Duodenal mucosa (tissue), 2 donors: ENCODE measurements around the gene SLFN5.
"Not testable (repeated sequence)": the region's sequence is repeated elsewhere in the genome, so short reads cannot be mapped to it uniquely, and the experiment has no call there.

ENCODE experiments used
- H3K27ac ChIP-seq: one replicate; pipeline ENCODE4 v1.7.0; 2013; ENCODE audit warnings: low read depth, low read length
- H3K27me3 ChIP-seq, 2 donors: one replicate each; pipeline ENCODE4 v1.7.0; 2013; ENCODE audit warnings: low read length in 2 of 2, control low read depth in 1 of 2; ENCODE audit not compliant: insufficient read depth in 2 of 2, control insufficient read depth in 1 of 2
- H3K36me3 ChIP-seq, 2 donors: one replicate each; pipeline ENCODE4 v1.7.0; 2013; ENCODE audit warnings: low read length in 2 of 2, control low read depth in 1 of 2; ENCODE audit not compliant: insufficient read depth in 2 of 2, control insufficient read depth in 1 of 2
- H3K4me1 ChIP-seq, 2 donors: one replicate each; pipeline ENCODE4 v1.7.0; 2013; ENCODE audit warnings: low read length in 2 of 2, control low read depth in 1 of 2; ENCODE audit not compliant: insufficient read depth in 2 of 2, control insufficient read depth in 1 of 2
- H3K4me3 ChIP-seq, 2 donors: one replicate each; pipeline ENCODE4 v1.7.0; 2013; ENCODE audit warnings: low read length in 2 of 2, low read depth in 1 of 2
- H3K9ac ChIP-seq, 2 donors: one replicate each; pipeline ENCODE4 v1.7.0; 2013; ENCODE audit warnings: low read length in 2 of 2, low read depth in 1 of 2
- H3K9me3 ChIP-seq, 2 donors: one replicate each; pipeline ENCODE4 v1.7.0; 2013; ENCODE audit warnings: low read length in 2 of 2, control low read depth in 1 of 2; ENCODE audit not compliant: control insufficient read depth in 1 of 2

Gene SLFN5

DNA sequence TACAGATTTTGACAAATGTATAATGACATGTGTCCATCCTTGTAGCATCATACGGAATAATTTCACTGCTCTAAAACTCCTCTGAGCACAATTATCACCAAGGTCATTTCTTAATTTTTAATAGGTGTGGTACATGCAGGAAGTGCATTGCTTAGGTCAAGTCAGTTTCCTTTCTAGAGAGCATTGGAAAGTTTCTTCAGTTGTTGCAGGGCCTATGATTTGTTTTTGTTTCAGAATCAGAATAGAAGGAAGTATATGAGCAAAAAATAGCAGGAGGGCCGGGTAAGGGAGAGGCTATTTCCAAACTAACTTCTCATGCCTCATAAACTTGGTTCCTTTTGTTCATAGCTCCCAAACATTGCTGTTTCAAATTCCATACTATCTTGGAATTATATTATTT is 24.0 kb upstream of the SLFN5 start:
- Histone ChIP-seq H3K36me3 (no peaks in the 10 kb centered on the region), H3K27ac (no peak overlapping the region), H3K27me3 (peaks cover 0 to 1% of the 10 kb centered on the region in 2 donors), H3K9ac (no peak overlapping the region), H3K4me3 (no peak overlapping the region), H3K9me3 (peaks cover 0 to 4% of the 10 kb centered on the region in 2 donors), H3K4me1 (no peaks in the 10 kb centered on the region)

DNA sequence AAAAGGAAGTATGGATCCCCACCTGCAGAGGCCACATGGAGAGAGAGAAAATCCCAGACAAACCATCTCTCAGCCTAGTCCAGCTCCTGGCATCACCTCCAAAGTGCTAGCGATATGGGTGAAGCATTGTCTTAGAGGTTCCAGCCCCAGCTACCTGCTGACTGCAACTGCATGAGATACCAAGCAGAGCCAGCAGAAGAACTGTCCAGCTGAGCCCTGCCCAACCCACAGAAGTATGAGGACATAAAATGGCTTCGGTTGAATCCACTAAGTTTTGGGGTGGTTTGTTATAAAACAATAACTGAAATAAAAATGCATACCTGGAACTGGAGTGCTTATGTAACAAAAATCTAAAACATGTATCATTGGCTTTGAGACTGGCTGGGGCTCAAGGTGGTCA is 20.4 kb upstream of the SLFN5 start:
- Histone ChIP-seq H3K27ac (no peak overlapping the region), H3K9me3 (peaks cover 0 to 4% of the 10 kb centered on the region in 2 donors), H3K4me1 (no peaks in the 10 kb centered on the region), H3K9ac (no peak overlapping the region), H3K27me3 (no peaks in the 10 kb centered on the region), H3K36me3 (no peaks in the 10 kb centered on the region), H3K4me3 (no peak overlapping the region)

DNA sequence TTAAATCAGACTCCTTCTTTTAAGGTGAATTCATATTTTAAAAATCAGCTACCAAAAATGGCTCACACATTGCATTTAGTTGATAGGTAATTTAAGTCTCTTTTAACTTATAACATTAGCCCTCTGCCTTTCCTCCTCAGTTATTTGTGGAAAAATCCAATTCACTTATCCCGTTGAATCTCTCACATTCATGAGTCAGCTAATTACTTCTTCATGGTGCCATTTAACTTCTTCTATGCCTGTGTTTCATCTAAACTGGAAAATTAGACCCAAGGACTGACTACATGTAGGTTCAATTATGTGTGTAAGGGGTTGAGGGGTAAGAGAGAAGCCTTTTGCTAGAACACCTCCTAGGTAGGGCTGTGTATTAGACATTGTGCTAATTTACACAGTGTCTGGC is 18.4 kb upstream of the SLFN5 start:
- no peaks in the 10 kb centered on the region for H3K4me1 ChIP-seq
- H3K9ac ChIP-seq: no peak overlapping the region
- peaks cover 0 to 4% of the 10 kb centered on the region in 2 donors for H3K9me3 ChIP-seq
- no peaks in the 10 kb centered on the region for H3K27me3 ChIP-seq
- no peak overlapping the region for H3K27ac ChIP-seq
- no peaks in the 10 kb centered on the region for H3K36me3 ChIP-seq
- H3K4me3 ChIP-seq: no peak overlapping the region

DNA sequence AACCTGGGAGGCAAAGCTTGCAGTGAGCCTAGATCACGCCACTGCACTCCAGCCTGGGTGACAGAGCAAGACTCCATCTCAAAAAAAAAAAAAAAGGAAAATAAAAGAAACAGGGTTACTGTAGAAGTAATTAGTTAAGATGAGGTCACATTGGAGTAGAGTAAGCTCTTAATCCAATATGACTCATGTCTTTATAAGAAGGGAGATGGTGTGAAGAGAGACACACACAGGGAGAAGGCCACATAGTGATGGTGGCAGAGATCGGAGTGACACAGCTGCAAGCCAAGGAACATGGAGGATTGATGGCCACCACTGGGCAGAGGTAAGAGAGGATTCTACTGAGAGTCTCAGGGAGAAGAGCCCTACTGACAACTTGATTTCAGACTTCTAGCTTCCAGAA is 15.3 kb upstream of the SLFN5 start:
- no peaks in the 10 kb centered on the region for H3K4me1 ChIP-seq
- no peak overlapping the region for H3K4me3 ChIP-seq
- H3K36me3 ChIP-seq: no peaks in the 10 kb centered on the region
- H3K27ac ChIP-seq: no peak overlapping the region
- H3K9me3 ChIP-seq: peaks cover 0 to under 1% of the 10 kb centered on the region in 2 donors
- H3K27me3 ChIP-seq: no peaks in the 10 kb centered on the region
- no peak overlapping the region for H3K9ac ChIP-seq

DNA sequence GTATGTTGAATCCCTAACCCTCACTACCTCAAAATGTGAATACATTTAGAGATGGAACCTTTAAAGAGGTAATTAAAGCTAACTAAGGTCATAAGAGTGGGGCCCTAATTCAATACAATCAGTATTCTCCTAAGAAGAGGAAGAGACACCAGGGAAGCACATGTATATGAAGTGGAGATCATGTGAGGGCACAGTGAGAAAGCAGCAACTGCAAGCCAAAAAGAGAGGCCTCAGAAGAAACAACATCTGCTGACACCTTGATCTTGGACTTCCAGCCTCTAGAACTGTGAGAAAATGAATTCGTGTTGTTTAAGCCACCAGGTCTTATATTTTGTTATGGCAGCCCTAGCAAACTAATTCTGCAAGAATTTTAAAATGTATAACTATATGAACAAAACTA is 13.2 kb upstream of the SLFN5 start:
- no peak overlapping the region for H3K9ac ChIP-seq
- H3K4me3 ChIP-seq: no peak overlapping the region
- no peaks in the 10 kb centered on the region for H3K27me3 ChIP-seq
- H3K9me3 ChIP-seq: no peaks in the 10 kb centered on the region
- no peaks in the 10 kb centered on the region for H3K36me3 ChIP-seq
- no peak overlapping the region for H3K27ac ChIP-seq
- no peaks in the 10 kb centered on the region for H3K4me1 ChIP-seq

DNA sequence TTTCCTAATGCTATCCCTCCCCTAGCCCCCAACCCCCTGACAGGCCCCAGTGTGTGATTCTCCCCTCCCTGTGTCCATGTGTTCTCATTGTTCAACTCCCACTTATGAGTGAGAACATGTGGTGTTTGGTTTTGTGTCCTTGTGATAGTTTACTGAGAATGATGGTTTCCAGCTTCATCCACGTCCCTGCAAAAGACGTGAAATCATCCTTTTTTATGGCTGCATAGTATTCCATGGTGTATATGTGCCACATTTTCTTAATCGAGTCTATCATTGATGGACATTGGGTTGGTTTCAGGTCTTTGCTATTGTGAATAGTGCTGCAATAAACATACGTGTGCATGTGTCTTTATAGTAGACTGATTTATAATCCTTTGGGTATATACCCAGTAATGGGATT is 8.6 kb upstream of the SLFN5 start:
- H3K27me3 ChIP-seq, H3K4me1 ChIP-seq, H3K27ac ChIP-seq, H3K9ac ChIP-seq, H3K9me3 ChIP-seq, H3K4me3 ChIP-seq, H3K36me3 ChIP-seq: not testable (repeated sequence)

DNA sequence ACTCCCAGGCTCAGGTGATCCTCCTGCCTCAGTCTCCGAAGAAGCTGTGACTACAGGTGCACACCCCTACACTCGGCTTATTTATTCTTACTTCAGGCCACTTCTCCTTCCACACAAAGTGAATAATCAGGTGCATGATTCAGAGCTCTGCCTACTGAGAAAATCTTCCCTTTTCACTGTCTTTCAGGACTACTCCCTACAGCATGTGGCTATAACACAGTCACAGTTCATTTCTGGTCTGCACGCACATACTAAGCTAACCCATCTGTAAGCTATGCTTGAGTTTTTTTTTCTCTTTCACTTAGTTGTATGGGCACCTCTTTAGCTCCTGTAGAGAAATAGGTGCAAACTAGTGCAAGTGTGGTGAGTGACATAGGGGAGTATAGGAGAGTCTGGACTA is 7.6 kb upstream of the SLFN5 start:
- Histone ChIP-seq H3K27me3 (no peaks in the 10 kb centered on the region), H3K4me1 (no peaks in the 10 kb centered on the region), H3K27ac (no peak overlapping the region), H3K36me3 (no peaks in the 10 kb centered on the region), H3K9me3 (no peaks in the 10 kb centered on the region), H3K4me3 (no peak overlapping the region), H3K9ac (no peak overlapping the region)

DNA sequence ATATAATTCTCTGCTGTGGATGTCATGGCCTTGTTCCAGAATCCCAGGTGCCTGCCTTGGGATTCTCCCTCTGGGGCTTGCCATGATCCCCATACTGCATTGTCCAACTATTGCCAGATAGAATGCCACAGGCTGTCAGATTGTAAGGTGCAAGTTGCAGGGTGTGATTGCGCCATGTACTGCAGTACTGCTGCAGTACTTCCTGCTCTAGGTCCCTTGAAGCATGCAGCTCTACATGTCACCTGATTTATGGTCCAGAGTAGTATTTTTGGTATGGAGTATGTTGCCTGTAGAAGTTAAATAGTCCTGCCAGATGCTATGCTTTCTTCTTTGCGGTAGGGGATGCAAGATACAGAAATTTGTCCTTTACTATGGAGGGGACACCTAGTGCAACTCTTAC is 7.0 kb upstream of the SLFN5 start:
- no peaks in the 10 kb centered on the region for H3K27me3 ChIP-seq
- H3K36me3 ChIP-seq: no peaks in the 10 kb centered on the region
- H3K4me3 ChIP-seq: no peak overlapping the region

DNA sequence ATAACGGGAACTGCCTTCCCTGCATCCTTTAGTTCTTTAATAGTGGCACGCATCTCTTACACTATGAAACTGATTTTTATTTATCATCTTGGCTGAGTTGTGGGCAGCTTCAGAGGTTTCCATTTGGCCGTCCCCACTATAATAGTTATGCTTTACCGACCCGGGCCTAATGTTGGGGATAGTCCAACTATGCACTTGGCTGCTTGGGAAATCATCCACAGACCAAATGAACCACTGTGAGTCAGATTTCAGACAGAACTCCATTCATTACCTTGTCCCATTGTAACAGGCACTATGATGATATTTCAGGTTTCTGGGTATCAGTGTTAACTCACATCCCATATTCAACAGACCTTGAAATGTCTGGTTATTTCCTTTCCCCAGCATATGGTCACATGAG is 6.1 kb upstream of the SLFN5 start:
- Histone ChIP-seq H3K4me1 (peaks cover 0 to 3% of the 10 kb centered on the region in 2 donors), H3K36me3 (no peaks in the 10 kb centered on the region), H3K27ac (no peak overlapping the region), H3K9ac (no peak overlapping the region), H3K27me3 (no peaks in the 10 kb centered on the region), H3K4me3 (no peak overlapping the region), H3K9me3 (no peaks in the 10 kb centered on the region)

More for the DNA sequence above, 7.0 kb upstream of the SLFN5 start:
- no peaks in the 10 kb centered on the region for H3K4me1 ChIP-seq
- H3K9me3 ChIP-seq: no peaks in the 10 kb centered on the region
- H3K27ac ChIP-seq: no peak overlapping the region
- H3K9ac ChIP-seq: no peak overlapping the region

DNA sequence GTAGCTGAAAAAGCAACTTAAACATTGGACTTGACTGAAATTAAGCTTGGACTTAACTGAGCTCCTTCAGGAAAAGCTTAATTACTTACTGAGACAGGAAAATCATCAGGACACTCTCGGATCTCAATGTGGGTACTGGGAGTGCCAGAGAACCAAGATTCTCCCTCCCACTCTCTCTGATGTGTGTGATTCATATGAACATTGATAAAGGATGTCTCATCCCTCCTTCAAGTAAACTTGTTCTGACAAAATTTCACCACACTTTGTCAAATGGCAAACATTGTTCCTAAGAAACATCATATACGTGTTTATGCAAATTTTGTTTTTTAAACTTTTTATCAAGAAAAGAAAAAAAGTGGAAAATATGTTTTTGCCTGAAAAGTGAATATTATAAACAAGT is 4.1 kb upstream of the SLFN5 start:
- no peaks in the 10 kb centered on the region for H3K36me3 ChIP-seq
- no peaks in the 10 kb centered on the region for H3K27me3 ChIP-seq
- H3K9me3 ChIP-seq: no peaks in the 10 kb centered on the region
- H3K27ac ChIP-seq: no peak overlapping the region
- H3K4me3 ChIP-seq: no peak overlapping the region
- peaks cover 0 to 12% of the 10 kb centered on the region in 2 donors for H3K4me1 ChIP-seq
- no peak overlapping the region for H3K9ac ChIP-seq

DNA sequence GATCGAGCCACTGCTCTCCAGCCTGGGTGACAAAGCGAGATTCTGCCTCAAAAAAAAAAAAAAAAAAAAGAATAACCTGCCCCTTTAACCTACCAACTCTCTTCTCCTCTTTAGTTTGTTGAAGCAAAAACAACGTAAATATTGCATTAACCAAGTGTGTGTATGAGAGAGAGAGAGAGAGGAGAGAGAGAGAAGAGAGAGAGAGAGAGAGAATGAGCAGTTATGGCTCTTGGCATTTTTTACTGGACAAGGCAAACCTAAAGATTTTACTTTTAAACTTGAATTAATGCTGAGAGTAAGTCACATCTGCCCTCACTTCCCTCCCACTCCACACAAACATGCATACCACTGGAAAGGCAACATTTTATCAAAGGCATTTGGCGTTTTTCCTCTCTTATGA is 3.0 kb upstream of the SLFN5 start:
- Histone ChIP-seq H3K36me3 (no peaks in the 10 kb centered on the region), H3K4me1 (peaks cover 5 to 22% of the 10 kb centered on the region in 2 donors), H3K27me3 (no peaks in the 10 kb centered on the region), H3K9ac (no peak overlapping the region), H3K27ac (no peak overlapping the region), H3K4me3 (no peak overlapping the region), H3K9me3 (no peaks in the 10 kb centered on the region)
